ENCODE measurements around the gene AGAP1. TPM values are rescaled to one million over a fixed set of nuclear protein-coding genes. Genes with fewer than 3 reads are reported as not detected.

AGAP1 gene
- total and polyA plus RNA-seq, 2 donors (not counting 3 experiments of a cell fraction or from before 2014, with no cell fraction given), result 10.2 to 20.9 TPM

- Histone ChIP-seq H3K9me3 (replicated peaks; ENCODE audit: control insufficient read depth, insufficient read depth, low read length) (no peaks in the 10 kb centered on the region), H3K4me1 (ENCODE audit: control insufficient read depth, extremely low read depth, insufficient read depth, low read length) (no peaks in the 10 kb centered on the region), H3K27me3 (ENCODE audit: control insufficient read depth in 2 of 2, insufficient read depth in 2 of 2, low read length in 2 of 2) (no peaks in the 10 kb centered on the region), H4K20me1 (replicated peaks; ENCODE audit: control insufficient read depth, extremely low read depth, insufficient read depth, low read length) (peaks cover 3% of the 10 kb centered on the region), H3K9ac (replicated peaks; ENCODE audit: extremely low read depth, insufficient read depth, low read length) (no peak overlapping the region), H3K9me1 (replicated peaks; ENCODE audit: control insufficient read depth, extremely low read depth, insufficient read depth, low read length) (no peaks in the 10 kb centered on the region), H2AFZ (ENCODE audit: low read depth, low read length) (no peak overlapping the region), H3K27ac (ENCODE audit: insufficient read depth, low read depth, low read length) (no peak overlapping the region), H3K4me2 (ENCODE audit: insufficient read depth, low read length) (no peak overlapping the region), H3K79me2 (ENCODE audit: control insufficient read depth, insufficient read depth, low read length) (no peaks in the 10 kb centered on the region), H3K36me3 (ENCODE audit: control insufficient read depth in 2 of 2, extremely low read depth in 1 of 2, insufficient read depth in 2 of 2, low read length in 2 of 2) (no peaks in the 10 kb centered on the region), H3K4me3 (replicated peaks in 1 of 3; ENCODE audit: insufficient read depth in 1 of 3, low read depth in 1 of 3, low read length in 3 of 3) (no peak overlapping the region)
- DNase-seq (ENCODE audit: low read depth, low spot score), result no peak
- dilution Hi-C loops (cut with MboI; ENCODE audit: extremely low pct_ligation_motif_present, low sequenced_read_pairs), result no loop called here
- no TSS peak for BruUV-seq (replicated peaks)
- ChIA-PET CTCF (no interaction called here), POLR2A (no interaction called here)
- TF ChIP-seq POLR2A (IDR thresholded peaks at IDR 0.05; ENCODE audit: low read depth, low read length) (no peak), MYC (IDR thresholded peaks at IDR 0.05; ENCODE audit: low read depth, low read length) (no peak), FOS (IDR thresholded peaks at IDR 0.05; ENCODE audit: borderline replicate concordance, insufficient read depth, low read length) (no peak), GATA2 (IDR thresholded peaks at IDR 0.05; ENCODE audit: insufficient read depth, insufficient read length, low read depth, low read length) (no peak)
- no peak for FAIRE-seq
- intact Hi-C loops (cut with micrococcal nuclease), result no loop called here
These were observed 41.0 kb downstream of the AGAP1 start for GRCh38 chr2:235534678-235535422.

- no TSS peak for BruUV-seq (replicated peaks)
- H3K9me3 ChIP-seq (replicated peaks; ENCODE audit: control insufficient read depth, insufficient read depth, low read length), result no peaks in the 10 kb centered on the region
- no peaks in the 10 kb centered on the region for H3K27me3 ChIP-seq (ENCODE audit: control insufficient read depth in 2 of 2, insufficient read depth in 2 of 2, low read length in 2 of 2)
- H2AFZ ChIP-seq (ENCODE audit: low read depth, low read length), result no peak overlapping the region
- H3K27ac ChIP-seq (ENCODE audit: insufficient read depth, low read depth, low read length), result no peak overlapping the region
- dilution Hi-C loops (cut with MboI; ENCODE audit: extremely low pct_ligation_motif_present, low sequenced_read_pairs), result no loop called here
- no peaks in the 10 kb centered on the region for H3K36me3 ChIP-seq (ENCODE audit: control insufficient read depth in 2 of 2, extremely low read depth in 1 of 2, insufficient read depth in 2 of 2, low read length in 2 of 2)
- H3K4me3 ChIP-seq (replicated peaks in 1 of 3; ENCODE audit: insufficient read depth in 1 of 3, low read depth in 1 of 3, low read length in 3 of 3), result no peak overlapping the region
- DNase-seq (ENCODE audit: low read depth, low spot score) (no peak), FAIRE-seq (no peak)
- H3K9ac ChIP-seq (replicated peaks; ENCODE audit: extremely low read depth, insufficient read depth, low read length), result no peak overlapping the region
- intact Hi-C loops (cut with micrococcal nuclease), result no loop called here
- ChIA-PET POLR2A (no interaction called here), CTCF (no interaction called here)
- peaks cover 3% of the 10 kb centered on the region for H4K20me1 ChIP-seq (replicated peaks; ENCODE audit: control insufficient read depth, extremely low read depth, insufficient read depth, low read length)
- no peaks in the 10 kb centered on the region for H3K79me2 ChIP-seq (ENCODE audit: control insufficient read depth, insufficient read depth, low read length)
- no peak overlapping the region for H3K4me2 ChIP-seq (ENCODE audit: insufficient read depth, low read length)
- no peaks in the 10 kb centered on the region for H3K9me1 ChIP-seq (replicated peaks; ENCODE audit: control insufficient read depth, extremely low read depth, insufficient read depth, low read length)
- no peaks in the 10 kb centered on the region for H3K4me1 ChIP-seq (ENCODE audit: control insufficient read depth, extremely low read depth, insufficient read depth, low read length)
- TF ChIP-seq FOS (IDR thresholded peaks at IDR 0.05; ENCODE audit: borderline replicate concordance, insufficient read depth, low read length), result no peak
- no peak for TF ChIP-seq CTCF (IDR thresholded peaks at IDR 0.05; ENCODE audit: extremely low read depth in 1 of 2, insufficient read depth in 1 of 2, low read depth in 1 of 2, low read length in 2 of 2)
- TF ChIP-seq EZH2 (IDR thresholded peaks at IDR 0.05; ENCODE audit: borderline replicate concordance, low read depth, low read length, severe bottlenecking), result no peak
- no peak for TF ChIP-seq POLR2A (IDR thresholded peaks at IDR 0.05; ENCODE audit: low read depth, low read length)
- no peak for TF ChIP-seq JUN (IDR thresholded peaks at IDR 0.05; ENCODE audit: borderline replicate concordance, insufficient read depth, insufficient read length, low read depth)
- no peak for TF ChIP-seq MAX (IDR thresholded peaks at IDR 0.05; ENCODE audit: insufficient read depth, insufficient read length)
- TF ChIP-seq MYC (IDR thresholded peaks at IDR 0.05; ENCODE audit: low read depth, low read length), result no peak
- no peak for TF ChIP-seq POLR2AphosphoS5 (IDR thresholded peaks at IDR 0.05; ENCODE audit: insufficient read depth, low read depth, low read length)
- TF ChIP-seq GATA2 (IDR thresholded peaks at IDR 0.05; ENCODE audit: insufficient read depth, insufficient read length, low read depth, low read length), result no peak
These were observed 41.7 kb downstream of the AGAP1 start for GRCh38 chr2:235535423-235536130.

Data from endothelial cell of umbilical vein (primary cell).